HG03045 (cell line): ENCODE measurements around the gene KCNQ5.

Source experiments
- ATAC-seq: cut with Tn5 transposase; IDR thresholded peaks from one replicate; pipeline ENCODE4 v1.9.1; 2021; ENCODE audit warnings: mild to moderate bottlenecking, moderate library complexity; ENCODE audit not compliant: unreplicated experiment

The KCNQ5 gene

GRCh38 chr6:72675396-72675795, 53.5 kb downstream of the KCNQ5 start:
- ATAC-seq: no peak

GRCh38 chr6:72676995-72677394, 55.1 kb downstream of the KCNQ5 start:
- ATAC-seq: no peak

GRCh38 chr6:72677740-72678139, 55.9 kb downstream of the KCNQ5 start:
- ATAC-seq: no peak

GRCh38 chr6:72683797-72684196, 61.9 kb downstream of the KCNQ5 start:
- peak; percentile 81 for ATAC-seq

- ATAC-seq: peak; percentile 88
Measured at GRCh38 chr6:72689107-72689954, 67.5 kb downstream of the KCNQ5 start.

GRCh38 chr6:72691249-72691648, 69.4 kb downstream of the KCNQ5 start:
- ATAC-seq: no peak

GRCh38 chr6:72696055-72696454, 74.2 kb downstream of the KCNQ5 start:
- ATAC-seq: no peak

- ATAC-seq: no peak
Measured at GRCh38 chr6:72699159-72699558, 77.3 kb downstream of the KCNQ5 start.

- no peak for ATAC-seq
Measured at GRCh38 chr6:72702421-72702820, 80.6 kb downstream of the KCNQ5 start.

- no peak for ATAC-seq
Measured at GRCh38 chr6:72703093-72703492, 81.2 kb downstream of the KCNQ5 start.

- no peak for ATAC-seq
Measured at GRCh38 chr6:72704979-72705378, 83.1 kb downstream of the KCNQ5 start.

- ATAC-seq: no peak
Measured at GRCh38 chr6:72709431-72709830, 87.6 kb downstream of the KCNQ5 start.

- no peak for ATAC-seq
Measured at GRCh38 chr6:72711731-72712130, 89.9 kb downstream of the KCNQ5 start.

- ATAC-seq: no peak
Measured at GRCh38 chr6:72712910-72713309, 91.0 kb downstream of the KCNQ5 start.

GRCh38 chr6:72715119-72715518, 93.3 kb downstream of the KCNQ5 start:
- no peak for ATAC-seq

- ATAC-seq: no peak
Measured at GRCh38 chr6:72716916-72717315, 95.1 kb downstream of the KCNQ5 start.

GRCh38 chr6:72720464-72720863, 98.6 kb downstream of the KCNQ5 start:
- ATAC-seq: no peak

GRCh38 chr6:72721346-72721745, 99.5 kb downstream of the KCNQ5 start:
- ATAC-seq: no peak

- ATAC-seq: peak; percentile 61
Measured at GRCh38 chr6:72724545-72724944, 102.7 kb downstream of the KCNQ5 start.

- no peak for ATAC-seq
Measured at GRCh38 chr6:72728706-72729343, 107.0 kb downstream of the KCNQ5 start.

GRCh38 chr6:72733045-72733444, 111.2 kb downstream of the KCNQ5 start:
- ATAC-seq: no peak

GRCh38 chr6:72738091-72738490, 116.2 kb downstream of the KCNQ5 start:
- no peak for ATAC-seq
